M059J (cell line): ENCODE results near the gene ST3GAL6. TPM values are rescaled to one million over a fixed set of nuclear protein-coding genes. Genes with fewer than 3 reads are reported as not detected.
A peak's percentile ranks its signal among the peaks of the same experiment; 100 is the strongest.

ENCODE experiments used
- DNase-seq: peaks from one replicate; pipeline ENCODE4 v3.0.0-alpha.2; 2012; ENCODE audit warnings: low read depth
- total RNA-seq: library from RNA; depleted of rRNA; stranded (reverse); fragments of >200 nt; shearing (Covaris generic); gene quantifications from 2 replicates; pipeline ENCODE4 v1.2.3, GENCODE V29; 2014

ST3GAL6 gene
- total RNA-seq, 1 experiment from 2014 or later, result 11.6 TPM

DNA sequence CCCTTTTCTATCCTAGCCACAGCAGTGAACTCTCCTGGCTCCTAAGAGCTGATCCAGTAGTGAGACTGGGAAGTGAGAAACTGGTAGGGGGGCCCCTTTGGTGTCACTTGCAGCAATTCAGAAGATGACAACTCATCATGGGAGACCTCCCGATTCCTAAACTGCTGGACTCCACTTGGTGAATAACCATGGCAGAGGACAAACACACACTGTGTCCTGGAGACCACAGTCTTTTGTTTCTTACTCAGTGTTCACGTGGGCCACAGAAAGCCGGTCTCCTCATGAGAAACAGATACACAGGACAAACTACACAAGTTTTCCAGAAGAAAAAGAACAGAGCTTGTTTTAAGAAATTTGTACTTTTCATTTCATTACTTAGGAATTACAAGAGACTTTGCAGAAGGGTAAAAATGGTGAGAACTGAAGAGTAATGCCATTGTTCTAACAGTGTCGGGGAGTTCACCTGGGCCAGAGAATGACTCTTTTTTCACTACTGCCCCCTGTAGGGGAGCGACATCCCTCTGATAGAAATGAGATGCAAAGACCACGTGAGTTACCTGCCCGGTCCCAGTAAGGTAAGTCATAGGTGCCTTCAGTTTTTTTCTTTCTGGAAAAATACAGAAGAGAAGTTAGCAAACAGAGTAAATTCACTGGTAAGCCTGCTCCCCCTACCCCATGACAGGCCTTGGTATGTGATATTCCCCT, 38.1 kb downstream of the ST3GAL6 start:
- no peak for DNase-seq

DNA sequence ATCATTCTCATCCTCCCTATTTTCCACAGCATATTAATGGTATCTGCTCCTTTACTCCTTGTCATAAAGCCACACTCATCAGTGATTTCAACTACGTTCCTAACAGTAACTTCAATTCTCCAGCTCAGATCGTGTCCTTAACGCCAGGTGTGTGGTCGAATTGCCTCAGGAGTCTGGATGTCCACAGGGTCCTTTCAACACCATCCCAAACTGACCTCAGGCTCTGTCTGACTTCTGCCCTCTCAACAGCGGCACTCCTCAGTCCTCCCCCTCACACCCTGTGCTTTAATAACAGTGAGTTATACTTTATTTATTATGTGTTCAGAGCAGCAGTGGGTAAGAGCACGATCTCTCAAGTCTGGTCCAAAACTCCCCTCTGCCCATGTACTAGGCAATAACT, 42.4 kb downstream of the ST3GAL6 start:
- no peak for DNase-seq

GRCh38 chr3:98806521-98806920, 43.4 kb downstream of the ST3GAL6 start:
- no peak for DNase-seq

DNA sequence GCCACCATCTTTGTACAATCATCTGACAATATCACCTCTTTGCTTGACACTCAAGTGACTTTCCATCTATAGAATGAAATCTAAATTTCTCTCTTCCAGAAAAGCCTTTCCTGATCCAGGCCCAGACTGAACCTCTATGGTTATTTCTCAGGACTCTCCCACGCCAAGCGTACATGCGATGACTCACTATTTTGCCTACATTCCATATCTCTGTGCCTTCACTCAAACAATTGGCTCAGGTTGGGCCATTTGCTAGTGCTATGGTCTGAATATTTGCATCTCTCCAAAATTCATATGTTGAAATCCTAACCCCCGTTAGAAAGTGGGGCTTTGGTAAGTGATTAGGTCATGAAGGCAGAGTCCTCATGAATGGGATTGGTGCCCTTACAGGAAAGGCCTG, 43.9 kb downstream of the ST3GAL6 start:
- no peak for DNase-seq

DNA sequence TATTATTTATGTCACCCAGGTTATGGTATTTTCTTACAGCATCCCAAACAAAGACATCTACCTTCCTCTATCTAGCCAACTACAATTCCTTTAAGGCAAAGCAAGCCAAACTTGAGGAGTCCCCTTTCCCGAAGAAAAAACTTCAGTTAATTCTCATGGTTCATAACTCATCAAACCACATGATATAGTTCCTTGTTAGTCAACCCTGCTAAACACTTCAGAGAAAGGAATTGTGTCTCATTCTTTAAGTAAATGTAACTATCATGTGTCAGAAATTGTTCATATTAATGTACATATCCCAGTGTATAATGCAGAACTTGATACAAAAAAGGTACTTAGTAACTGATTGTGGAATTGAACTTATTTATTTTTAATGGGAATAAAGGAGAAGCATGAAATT, 44.4 kb downstream of the ST3GAL6 start:
- DNase-seq, result no peak

DNA sequence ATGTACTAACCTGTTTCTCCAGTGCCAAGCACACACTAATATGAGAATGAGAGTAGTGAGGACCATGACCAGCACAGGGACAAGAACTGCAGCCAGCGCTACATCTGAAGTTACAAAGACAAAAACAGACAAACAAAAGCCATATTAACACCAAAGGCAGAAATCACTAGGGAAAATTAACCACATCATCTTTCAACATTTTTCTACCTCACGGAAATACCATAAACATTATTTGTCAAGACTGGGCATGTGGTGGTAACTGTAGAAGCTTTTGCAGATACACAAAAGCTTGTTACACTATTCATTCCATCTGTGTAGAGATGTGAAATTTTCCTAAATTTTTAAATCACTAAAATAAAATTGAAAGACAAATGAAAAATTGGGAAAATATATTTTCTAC, 44.9 kb downstream of the ST3GAL6 start:
- no peak for DNase-seq

DNA sequence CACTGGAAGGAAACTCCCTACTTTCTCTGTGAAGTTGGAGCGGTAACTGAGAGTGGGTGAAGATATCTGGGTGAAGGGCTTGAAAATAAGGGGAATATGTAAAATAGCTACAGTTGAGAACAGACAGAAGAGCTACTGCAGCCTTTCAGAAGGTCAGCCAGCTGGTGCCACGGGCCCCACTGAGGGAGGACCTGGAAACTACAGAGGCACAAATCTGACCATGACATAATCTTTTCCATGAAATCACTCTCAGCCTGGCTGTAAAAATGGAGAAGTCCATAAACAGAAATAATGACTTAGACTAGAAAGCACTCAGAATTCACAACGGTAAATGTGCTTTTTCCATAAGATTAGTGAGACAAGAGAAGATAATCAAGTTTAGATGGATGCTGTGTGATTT, 46.4 kb downstream of the ST3GAL6 start:
- DNase-seq, result no peak

DNA sequence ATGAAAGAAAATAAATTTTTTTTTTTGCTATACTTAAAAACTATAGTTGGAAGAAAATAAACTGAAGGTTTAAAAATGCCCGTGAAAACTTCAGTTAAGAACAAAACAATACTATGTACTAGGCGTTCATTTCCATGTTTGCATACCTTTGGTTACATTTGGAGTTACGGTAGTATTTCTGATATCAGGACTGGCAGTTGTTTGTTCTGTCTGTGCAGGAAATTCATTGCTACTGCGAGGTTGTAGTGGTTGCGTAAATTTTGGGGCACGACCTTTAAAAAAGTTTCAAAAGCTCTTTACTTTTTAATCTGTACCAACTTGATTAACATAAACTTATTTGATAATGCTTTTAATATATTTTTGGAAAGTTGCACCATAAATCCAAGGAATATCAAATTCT, 47.9 kb downstream of the ST3GAL6 start:
- no peak for DNase-seq

GRCh38 chr3:98812851-98813374, 49.8 kb downstream of the ST3GAL6 start:
- no peak for DNase-seq

- DNase-seq, result no peak
Measured at GRCh38 chr3:98814817-98815420, 51.8 kb downstream of the ST3GAL6 start.

DNA sequence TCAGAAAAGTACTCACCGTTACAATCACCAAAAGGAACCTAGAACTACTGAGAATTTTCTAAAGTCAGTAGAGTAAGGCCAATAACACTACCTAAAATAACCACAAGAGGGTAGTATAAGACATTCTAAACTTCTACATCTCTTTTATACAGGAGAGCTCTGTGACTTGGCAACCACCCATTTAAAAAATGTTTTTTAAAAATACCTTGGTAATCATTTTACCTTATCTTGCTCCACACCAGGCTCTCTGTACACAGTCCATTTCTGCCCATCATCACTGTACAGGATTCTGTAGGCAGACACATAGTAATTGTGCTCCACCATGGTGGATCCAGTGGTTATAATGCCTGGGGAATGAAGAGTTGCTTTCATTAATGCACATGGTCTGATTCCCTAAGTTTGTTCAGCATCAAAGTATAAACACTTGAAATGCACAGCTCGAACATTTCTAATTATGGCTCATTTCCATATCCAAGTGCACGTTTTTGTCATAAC, 54.5 kb downstream of the ST3GAL6 start:
- DNase-seq, result peak; percentile 68

- DNase-seq, result no peak
Measured at GRCh38 chr3:98821063-98821462, 57.9 kb downstream of the ST3GAL6 start.

DNA sequence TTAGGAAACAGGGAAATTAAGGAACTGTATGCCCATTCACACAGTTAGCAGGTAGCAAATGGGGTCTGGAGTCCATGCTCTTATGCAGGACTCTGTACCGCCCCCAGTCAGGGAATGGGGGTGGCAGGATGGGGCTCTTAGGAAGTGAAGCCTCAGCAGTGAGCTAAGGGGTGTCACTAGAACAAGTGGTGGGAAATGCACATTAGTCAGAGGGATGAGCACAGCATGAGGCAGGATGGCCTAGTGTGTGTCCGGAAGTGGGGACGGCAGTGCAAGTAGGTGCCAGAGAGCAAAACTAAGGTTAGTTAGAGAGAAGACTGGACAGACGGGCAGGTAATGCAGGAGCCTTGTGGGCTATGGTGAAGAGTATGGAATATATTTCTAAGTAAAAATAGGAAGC, 60.7 kb downstream of the ST3GAL6 start:
- DNase-seq, result peak; percentile 37

DNA sequence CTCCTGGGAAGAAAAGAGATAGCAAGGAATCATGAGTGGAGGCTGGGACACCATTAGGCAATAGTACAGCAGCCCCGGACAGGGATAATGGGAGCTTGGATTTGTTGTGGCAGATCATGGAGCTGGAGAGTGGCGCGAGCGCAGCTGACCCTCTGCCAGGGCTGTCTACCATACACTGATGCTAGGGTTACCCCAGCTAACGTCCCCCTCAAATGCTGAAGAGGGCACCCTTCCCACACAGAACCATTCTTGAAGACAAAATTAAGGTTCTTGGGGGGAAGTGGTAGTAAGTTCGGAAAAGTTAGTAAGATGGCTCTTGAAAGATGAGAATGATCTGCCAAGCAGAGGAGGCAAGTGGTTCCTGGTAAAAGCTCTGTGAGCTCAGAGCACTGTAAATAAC, 61.1 kb downstream of the ST3GAL6 start:
- DNase-seq, result peak; percentile 30

DNA sequence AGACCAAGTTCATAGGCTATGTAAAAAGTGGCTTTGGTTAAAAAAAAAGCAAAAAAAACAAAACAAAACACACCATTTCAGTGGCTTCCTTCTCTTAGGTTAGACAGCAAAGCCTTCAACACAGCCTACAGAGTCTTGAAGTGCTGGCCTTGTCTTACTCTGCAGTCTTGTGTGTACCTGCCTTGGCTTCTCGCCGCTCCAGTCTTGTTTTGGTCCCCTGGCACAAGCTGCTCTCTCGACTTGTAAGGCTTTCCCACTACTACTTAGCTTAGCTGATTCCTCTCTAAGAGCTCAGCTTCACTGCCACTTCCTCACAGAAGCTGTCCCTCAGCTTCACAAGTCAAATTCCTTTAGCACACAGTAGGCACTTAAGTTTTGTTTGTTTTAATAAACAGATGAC, 63.0 kb downstream of the ST3GAL6 start:
- no peak for DNase-seq

GRCh38 chr3:98827221-98827920, 64.2 kb downstream of the ST3GAL6 start:
- DNase-seq, result peak; percentile 24

DNA sequence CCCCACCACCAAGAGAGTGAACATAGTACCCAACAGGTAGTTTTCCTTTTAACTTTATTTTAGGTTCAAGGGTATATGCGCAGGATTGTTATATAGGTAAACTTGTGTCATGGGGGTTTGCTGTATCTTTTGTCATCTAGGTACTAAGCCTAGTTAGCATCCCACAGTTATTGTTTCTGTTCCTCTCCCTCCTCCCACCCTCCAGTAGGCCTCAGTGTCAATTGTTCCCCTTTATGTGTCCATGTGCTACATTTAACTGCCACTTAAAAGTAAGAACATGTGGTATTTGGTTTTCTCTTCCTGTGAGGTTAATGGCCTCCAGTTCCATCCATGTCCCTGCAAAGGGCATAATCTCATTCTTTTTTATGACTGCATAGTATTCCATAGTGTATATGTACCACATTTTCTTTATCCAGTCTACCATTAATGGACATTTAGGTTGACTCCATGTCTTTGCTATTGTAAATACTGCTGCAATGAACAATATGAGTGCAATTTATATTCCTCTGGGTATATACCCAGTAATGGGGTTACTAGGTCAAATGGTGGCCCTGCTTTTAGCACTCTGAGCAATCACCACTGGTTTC, 66.2 kb downstream of the ST3GAL6 start:
- peak; percentile 37 for DNase-seq

DNA sequence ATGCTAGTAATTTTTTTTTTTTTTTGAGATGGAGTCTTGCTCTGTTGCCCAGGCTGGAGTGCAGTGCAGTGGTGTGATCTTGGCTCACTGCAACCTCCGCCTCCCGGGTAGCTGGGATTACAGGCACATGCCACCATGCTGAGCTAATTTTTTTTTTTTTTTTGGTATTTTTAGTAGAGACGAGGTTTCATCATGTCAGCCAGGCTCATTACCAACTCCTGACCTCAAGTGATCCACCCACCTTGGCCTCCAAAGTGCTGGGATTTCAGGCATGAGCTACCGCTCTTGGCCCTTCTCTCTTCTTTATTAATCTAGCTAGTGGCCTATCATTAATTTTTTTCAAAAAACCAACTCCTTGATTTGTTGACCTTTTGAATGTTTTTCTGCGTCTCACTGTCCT, 67.9 kb downstream of the ST3GAL6 start:
- peak; percentile 31 for DNase-seq

DNA sequence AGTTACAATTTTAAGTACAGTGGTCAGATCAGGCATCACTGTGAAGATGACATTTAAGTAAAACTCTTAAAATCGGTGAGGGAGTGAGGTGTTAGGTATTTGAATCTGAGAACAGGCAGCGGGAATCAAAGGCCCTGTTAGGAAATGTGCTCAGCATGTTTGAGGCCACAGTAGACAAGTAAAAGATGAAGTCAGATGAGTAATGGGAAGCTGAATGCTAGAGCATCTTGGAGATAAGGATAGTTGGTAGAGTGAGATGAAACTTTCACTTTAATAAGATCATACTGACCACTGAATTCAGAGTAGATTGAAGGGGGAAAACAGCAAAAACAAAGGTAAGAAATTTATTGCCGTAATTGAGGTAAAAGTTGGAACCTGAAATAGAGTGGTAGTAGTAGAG, 76.7 kb downstream of the ST3GAL6 start:
- DNase-seq, result peak; percentile 29

DNA sequence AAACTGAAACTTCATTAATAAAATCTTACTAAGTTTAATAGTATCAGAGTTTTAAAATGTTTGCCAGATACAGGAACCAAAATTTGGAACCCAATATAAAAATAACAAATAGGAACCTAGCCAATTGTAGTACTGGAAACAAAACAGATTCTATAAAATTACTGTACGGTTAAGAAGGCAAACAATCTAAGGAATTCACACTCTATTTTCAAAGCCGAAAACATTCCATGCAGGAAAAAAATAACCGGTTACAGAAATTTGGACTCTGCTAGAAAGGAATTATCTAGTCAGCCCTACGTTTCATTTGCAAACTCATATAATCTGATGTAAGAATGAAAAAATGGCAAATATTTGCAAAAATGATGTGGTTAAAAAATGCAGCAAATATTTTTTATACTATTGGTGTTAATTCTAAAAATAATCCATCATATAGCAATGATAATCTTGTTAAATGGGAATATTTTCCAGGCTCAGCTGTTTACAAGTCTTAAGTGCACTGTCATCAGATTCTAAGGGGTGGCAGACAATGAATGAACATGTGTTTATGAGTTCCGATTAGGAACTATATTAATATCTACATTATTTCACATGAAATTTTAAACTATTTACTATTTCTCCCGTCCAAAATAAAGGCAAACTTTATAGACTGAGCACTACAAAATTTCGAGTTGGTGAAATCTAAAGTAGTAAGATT, 80.3 kb downstream of the ST3GAL6 start:
- no peak for DNase-seq
